HG03342 (cell line): ENCODE results near the gene GRM6.

Experiments
- ATAC-seq: cut with Tn5 transposase; IDR thresholded peaks from one replicate; pipeline ENCODE4 v1.9.1; 2021; ENCODE audit warnings: mild to moderate bottlenecking, moderate library complexity; ENCODE audit not compliant: unreplicated experiment

GRM6 gene

DNA sequence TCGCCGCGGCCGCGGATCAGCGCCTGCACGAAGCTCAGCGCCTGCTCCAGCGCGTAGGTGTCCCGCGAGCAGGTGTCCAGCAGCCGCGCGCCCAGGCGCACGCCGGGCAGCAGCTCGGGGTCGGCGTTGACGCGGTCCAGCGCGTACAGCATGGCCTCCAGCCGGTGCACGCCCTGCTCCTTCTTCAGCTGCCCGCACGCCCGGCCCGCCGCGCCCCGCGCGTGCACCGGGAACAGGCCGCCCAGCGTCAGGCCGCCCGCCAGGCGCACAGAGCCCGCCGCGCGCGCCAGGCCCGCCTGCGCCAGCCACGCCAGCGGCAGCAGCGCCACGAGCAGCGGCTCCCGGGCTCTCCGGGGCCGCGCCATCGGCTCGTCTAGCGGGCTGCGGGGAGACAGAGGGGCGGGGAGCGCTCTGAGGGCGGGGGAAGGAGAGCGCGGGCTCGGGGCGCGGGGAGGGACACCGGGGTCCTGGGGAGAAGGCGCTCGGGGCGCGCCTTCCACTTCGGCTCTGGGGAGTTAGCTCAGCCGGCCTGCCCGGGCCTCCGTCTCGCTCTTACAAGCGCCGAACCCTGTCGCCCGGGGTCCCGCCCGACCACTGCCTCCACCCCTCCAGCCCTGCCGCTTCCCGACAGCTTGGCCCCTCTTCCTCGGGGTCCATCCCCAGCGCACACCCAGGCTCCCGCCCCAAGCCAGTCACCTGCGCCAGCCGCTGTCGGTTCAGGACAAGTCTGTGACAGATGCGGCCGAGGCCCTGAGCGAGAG is at the start of gene GRM6:
GRM6 (minus strand) TSS at position 741 of the 761 bp plus-strand sequence; CDS start at position 365, 376 bp downstream.
- ATAC-seq = no peak

DNA sequence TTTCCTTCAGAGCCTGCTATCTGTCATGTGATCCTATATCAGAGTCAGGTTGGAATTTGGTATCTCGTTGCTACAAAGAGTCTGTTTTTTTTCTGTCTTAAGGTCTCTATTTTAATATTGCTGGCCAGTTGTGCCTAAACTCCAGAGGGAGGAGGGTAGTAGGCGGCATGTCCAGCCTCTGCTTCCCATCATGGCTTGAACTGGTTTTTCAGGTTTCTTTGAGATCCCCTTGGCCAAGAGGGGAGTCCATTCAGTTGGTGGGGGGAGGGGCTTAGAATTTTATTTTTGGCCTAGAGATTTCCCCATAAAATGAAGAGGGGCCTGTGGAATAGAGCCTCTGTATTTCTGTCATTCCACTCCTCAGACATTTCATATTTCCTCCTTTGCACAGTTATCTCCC is 49.6 kb upstream of the GRM6 start:
- ATAC-seq = no peak

DNA sequence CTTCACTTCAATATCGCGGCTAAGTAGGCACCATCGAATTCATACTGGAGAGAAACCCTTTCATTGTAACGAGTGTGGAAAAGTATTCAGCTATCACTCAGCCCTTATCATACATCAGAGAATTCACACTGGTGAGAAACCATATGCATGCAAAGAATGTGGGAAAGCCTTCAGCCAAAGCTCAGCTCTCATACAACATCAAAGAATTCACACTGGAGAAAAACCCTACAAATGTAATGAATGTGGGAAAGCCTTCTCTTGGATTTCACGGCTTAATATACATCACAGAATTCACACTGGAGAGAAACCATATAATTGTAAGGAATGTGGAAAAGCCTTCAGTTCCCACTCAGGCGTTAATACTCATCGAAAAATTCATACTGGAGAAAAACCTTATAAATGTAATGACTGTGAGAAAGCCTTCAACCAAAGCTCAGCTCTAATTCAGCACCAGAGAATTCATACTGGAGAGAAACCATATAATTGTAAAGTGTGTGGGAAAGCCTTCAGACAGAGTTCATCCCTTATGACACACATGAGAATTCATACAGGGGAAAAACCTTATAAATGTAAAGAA is 38.0 kb upstream of the GRM6 start:
- no peak for ATAC-seq

- ATAC-seq = peak; percentile 87
Observed at GRCh38 chr5:179023528-179024189, 28.5 kb upstream of the GRM6 start, which contains the start of gene ZNF879. ZNF879 (plus strand) TSS chr5:179023804; CDS start chr5:179025005, 1,201 bp downstream.

DNA sequence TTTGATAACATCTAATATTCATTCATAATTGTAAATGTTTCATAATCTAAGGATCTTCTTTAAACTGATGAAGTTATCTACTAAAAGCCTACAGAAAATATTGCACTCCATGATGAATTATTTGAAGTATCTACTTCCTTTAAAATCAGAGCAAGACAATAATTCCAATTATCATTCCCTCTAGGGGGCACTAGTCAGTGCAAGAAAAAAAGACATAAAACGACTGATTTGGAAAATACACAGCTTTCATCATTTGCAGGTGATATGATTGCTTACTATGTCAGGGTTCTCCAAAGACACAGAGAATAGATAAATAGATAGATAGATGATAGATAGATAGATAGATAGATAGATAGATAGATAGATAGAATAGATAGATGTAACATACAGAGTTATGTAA is 13.5 kb upstream of the GRM6 start:
- no peak for ATAC-seq

DNA sequence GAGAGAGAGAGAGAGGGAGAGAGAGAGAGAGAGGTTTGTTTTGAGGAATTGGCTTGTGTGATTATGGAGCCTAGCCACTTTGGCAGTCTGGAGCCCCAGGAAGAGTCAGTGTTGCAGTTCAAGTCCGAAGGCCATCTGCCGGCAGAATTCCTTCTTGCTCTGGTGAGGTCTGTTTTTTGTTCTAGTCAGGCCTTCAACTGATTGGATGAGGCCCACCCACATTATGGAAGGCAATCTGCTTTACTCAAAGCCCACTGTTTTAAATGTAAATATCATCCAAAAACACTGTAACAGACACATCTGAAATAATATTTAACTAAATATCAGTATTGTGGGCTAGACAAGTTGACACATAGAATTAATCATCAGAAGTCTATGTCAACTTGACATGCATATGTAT is 11.4 kb upstream of the GRM6 start:
- ATAC-seq = no peak

GRCh38 chr5:178998441-178998840 is 3.3 kb upstream of the GRM6 start:
- no peak for ATAC-seq

DNA sequence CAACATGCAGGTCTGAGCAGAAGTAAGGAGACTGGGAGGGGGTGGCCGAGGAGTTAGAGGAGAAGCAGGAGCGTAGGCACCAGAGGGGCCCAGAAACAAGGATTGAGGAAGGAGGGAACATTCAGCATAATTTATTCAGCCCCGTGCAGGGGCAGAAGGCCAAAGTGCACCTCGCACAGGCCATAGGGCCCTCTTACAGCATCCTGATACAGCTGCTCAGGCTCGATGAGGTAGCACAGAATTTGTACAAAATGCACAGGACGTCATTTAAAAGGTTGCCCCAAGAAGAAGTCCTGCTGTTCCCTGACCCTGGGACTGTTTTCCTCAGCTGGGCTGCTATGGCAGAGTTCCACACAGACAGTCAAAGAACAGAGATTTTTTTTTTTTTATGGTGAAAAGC is 2.1 kb upstream of the GRM6 start:
- ATAC-seq = no peak

DNA sequence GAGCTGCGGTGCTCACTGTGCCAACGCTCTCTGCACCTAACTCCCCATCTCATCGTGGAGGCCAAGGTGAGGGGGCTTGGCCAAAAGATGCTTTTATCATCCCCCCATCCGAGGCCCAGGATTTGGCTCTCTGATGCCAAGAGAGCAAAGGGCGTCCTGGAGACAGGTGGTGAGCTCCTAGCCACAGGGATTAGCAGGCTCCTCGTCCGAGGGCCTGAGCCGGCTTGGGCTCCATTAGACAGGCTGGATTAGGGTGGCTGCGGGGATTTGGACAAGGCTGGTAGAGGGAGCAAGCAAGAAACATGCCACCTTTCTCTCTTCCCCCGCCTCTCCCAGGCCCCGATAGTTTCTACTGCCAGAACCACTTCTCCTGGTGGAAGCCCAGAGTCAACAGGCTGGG is 1.0 kb upstream of the GRM6 start:
- no peak for ATAC-seq

GRCh38 chr5:178995341-178995690 is 196 bp upstream of the GRM6 start:
- ATAC-seq = no peak

DNA sequence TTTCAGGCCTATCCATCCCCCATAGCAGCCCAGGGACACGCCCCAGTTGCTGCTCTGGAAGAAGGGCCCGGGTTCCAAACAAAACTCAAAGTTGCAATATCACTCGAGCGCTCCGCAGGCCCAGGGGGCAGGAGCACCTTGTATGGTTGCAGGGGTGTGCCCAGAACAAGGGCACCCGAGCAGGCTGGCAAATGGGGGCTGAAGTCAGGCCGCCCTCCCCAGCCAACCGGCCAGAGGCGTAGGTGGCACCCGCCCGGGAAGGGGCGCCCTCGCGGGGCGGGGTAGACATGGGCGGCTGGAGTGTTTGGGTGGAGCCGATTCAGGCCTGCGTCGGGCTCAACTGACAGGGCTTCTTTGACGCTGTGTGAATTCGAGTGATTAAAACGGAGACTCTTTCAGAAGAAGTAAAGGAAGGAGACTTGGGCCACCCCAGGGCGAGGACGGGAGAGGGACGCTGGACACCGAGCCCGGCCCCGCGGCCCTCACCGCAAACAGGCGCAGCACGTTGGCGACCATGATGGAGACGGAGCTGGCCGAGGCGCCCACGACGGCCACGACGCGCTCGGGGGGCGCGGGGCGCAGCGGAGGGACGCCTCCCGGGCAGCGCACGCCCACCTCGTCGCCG is 1.1 kb downstream of the GRM6 start:
- no peak for ATAC-seq

DNA sequence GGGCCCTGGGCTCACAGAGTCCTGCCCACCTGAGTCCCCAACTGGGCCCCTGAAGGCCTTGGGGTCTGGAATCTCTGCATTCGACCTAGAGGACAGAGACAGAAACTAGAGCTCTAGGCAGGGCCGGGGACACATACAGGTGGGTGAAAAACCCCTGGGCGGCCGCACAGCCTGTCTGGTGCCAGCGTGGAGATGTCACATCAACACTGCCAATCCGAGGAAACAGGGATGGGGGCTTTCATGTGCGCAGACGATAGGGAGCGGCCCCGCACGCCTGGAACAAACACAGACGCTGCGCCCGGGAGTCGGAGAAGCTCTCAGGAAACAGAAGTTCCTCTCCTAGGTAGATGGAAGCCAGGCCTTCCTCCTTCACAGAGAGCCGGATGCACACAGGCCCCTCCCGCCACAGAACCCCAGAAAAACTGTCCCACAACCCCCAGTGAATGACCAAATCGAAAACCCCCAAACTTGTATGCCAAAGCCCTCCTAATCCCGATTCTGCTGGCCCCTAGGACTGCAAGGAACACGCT is 1.8 kb downstream of the GRM6 start:
- ATAC-seq = no peak

DNA sequence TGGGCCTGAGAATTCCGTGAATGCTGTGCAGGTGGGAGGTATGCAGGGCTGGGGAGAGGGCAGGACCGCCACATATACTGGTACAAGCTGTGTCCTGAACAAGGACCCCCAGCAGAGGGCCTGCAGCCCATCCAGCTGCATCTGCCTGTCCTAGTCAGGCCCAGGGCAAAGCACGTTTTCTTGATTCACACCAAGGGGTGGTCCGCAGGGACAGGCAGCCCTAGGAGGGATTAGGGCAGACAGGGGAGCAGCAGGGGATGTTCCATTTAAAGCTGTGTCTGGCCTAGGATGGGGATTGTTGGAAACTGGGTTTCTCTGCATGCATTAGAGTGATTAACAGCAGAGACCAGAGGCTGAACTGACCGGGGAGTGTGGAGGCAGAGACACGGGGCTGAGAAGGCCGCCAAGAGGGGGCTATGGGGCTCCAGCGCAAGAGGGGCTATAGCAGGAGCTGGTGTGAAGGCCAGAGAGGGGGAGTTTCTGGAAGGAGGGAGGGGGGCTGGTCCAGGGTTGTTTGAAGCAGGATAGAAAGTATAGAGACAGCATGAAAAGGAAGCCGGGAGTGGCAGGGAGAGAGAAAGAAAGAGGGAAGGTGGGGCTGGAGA is 2.7 kb downstream of the GRM6 start:
- no peak for ATAC-seq

DNA sequence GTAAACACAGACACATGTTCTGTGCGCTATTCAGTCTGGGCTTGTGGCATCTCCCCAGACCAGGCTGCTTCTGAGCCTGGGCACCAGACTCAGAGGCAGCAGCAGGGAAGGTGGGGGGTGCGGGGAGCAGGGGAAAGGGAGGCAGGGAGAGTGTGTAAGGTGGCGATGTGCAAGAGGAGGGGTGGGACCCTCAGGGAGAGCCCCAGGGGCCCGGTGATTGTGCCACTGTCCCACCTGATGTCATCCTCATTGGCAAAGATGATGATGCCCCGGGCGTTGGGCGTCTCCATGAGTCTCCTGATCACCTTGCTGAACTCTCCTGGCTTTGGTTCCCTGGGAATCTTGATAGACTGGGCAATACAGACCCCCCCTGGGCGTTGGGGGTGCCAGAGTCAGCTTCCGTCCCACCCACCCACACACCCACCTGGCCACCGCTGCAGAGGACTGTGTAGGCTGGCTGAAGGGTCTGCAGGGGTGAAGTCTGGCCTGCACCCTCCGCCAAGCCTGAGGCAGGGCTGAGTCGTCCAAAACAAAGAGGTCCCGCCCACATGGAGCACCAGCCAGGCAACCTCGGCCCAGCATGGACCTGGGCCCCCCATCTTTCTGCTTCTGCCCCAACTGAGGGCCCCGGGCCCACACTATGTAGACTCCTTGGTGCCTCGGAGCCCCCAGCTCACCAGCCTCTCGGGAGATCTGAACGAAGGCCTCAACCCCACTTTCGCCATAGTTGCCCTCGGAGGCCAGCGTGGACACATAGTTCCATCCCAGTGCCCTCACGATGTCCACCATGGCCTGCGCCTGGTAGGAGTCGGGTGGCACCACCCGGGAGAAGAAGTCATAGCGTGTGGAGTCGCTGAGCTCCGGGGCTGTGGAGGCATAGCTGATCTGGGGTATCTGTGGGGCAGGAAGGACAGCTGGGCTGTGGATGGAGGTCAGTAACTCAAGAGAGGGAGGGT is 3.7 kb downstream of the GRM6 start:
- ATAC-seq = no peak

DNA sequence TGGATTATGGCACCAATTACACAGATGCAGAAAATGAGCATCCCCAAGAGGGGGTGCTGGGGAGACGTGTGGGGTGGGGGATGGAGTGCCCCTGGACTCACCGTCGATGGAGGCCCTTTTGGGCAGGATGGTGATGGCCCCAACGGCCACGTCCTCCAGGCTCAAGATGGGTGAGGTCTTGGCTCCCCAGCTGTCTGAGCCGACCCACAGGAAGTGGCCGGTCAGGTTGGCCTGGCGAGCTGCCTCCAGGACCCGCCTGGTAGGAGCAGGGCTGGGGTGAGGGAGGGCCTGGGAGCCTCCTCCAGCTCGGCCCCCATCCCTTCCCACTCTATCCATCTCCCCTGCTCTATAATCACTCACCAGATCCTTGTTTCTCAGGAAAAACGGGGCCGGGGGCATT is 4.6 kb downstream of the GRM6 start:
- ATAC-seq = no peak

DNA sequence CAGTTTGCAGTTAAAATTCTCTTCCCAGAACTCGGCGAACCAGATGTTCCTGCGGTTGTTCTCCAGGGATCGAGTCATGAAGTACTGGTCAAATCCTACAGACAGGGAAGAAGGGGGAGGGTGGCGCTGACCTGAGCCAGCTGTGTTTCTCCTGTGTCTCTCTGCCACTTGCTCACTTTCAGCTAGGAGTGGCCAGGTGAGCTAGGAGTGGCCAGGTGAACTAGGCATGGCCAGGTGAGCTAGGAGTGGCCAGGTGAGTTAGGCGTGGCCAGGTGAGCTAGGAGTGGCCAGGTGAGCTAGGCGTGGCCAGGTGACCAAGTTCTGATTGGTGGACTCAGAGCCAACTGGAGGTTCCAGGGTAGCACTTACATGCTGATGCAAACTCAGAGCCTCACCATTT is 5.8 kb downstream of the GRM6 start:
- no peak for ATAC-seq

GRCh38 chr5:178988436-178989220 is 6.5 kb downstream of the GRM6 start:
- no peak for ATAC-seq

DNA sequence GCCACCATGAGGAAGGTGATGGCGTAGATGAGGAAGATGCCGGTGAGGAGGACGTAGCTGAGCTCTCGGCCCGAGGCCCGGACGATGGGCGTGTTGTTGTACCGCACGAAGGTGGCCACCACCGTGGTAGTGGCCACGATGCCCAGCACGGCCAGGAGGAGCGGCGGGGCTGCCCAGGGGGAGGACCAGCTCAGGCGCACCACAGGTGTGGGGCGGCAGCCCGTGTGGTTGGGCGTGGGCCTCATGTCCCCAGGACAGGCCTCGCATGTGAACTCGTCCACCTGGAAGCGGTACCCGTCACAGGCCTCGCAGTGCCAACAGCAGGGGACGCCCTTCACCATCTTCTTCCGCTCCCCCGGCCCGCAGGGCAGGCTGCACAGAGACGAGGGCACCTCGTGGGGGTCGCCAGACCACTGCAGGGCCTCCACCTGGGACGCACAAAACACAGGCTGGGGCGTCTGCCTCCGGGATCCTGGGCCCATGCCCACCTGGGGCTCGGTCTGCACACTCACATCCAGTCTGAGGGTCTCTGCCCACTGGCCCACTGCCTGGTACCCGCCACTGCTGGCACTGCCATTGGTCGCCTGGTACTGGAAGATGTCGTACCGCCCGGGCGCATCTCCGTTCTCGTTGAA is 8.7 kb downstream of the GRM6 start:
- no peak for ATAC-seq
